Measurements from ENCODE around the gene CDSN.
"Not testable (repeated sequence)": the region's sequence is repeated elsewhere in the genome, so short reads cannot be mapped to it uniquely, and the experiment has no call there.

CDSN gene

DNA sequence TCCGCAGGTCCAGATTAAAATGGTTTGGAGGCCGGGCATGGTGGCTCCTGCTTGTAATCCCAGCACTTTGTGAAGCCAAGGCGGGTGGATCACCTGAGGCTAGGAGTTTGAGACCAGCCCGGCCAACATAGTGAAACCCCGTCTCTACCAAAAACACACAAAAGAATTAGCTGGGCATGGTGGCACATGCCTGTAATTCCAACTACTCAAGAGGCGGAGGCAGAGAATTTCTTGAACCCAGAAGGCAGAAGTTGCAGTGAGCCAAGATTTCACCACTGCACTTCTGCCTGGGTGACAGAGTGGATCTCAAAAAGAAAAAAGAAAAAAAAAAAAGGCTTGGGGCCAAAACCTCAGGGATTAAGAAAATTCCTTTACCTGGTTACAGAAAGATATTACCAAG is 38.4 kb downstream of the CDSN start:
- no peak for DNase-seq

DNA sequence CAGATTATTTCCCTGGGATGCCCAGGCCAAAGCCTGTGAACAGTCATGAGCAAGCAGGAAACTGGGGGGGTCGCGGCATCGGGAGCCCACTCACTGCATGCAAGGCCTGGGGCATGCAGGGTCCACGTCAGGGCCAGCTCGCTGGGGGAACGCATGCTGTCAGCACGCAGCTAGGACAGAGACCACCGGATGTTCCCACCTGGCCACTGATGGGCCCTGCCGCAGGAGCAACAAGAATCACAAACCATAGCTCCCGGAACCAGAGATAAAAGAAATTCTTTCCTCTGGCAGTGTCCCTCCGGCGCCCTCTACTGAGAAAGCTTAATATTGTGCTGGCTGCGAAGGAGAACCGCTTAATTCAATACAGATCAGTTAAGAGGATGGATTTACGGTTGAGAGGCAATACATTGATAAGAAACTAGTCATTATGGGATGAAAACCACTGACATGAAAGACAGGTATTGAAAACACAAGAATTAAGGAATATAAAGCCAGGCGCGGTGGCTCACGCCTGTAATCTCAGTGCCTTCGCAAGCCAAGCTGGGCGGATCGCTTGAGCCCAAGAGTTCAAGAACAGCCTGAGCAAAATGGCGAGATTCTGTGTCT is 40.5 kb downstream of the CDSN start:
- peak; percentile 79 to 80 for DNase-seq

DNA sequence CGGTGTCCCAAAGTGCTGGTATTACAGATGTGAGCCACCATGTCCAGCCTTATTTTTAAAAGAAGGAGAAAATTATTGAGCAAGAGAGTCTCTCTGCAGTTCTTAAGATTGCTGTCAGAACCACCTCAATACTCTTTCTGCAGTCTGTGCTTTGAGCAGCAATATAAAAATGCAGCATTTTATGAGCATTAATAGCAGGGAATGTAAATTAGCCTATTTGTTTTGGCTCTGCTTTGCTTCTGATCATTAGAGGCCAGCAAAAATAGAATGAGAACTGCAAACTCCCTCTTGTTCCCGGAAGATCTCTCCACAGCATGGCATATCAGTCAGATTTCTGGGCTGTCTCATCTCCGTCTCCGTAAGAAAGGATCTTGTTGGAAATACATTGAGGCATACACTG is 43.6 kb downstream of the CDSN start:
- DNase-seq: no peak

DNA sequence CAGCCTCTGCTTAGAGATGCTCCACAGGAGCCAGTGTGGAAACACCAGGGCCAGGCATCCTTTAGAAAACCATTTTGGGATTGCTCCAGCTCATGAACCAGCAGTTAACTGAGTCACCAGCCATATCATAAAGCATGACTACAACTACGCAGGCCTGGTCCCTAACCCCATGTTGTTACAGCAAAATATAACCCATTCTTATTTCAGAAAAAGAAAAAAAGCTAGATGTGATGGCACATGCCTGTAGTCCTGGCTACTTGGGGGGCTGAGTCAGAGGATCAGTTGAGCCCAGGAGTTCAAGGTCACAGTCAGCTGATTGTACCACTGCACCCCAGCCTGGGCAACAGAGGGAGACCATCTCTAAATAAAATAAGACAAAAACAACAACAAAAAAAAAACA is 44.7 kb downstream of the CDSN start:
- no peak for DNase-seq

DNA sequence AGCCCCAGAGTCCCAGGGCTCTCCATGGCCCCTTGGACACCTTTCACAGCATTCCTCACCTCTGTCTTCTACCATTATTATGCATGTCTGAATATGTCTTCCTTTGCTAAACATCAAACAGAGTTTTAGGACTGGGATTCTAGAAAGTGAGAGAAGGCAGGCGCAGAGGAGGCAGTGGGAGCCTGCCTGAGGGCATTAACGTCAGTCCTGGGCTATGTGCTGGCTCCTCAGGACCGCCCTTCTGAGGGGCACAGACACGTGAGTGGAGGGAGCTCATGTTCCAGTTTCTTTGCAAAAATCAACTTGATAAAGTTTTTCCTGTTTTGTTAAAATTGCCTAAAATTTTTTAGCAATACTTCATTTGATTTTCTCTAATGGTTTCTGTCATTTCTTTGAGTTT is 45.8 kb downstream of the CDSN start:
- DNase-seq: no peak

DNA sequence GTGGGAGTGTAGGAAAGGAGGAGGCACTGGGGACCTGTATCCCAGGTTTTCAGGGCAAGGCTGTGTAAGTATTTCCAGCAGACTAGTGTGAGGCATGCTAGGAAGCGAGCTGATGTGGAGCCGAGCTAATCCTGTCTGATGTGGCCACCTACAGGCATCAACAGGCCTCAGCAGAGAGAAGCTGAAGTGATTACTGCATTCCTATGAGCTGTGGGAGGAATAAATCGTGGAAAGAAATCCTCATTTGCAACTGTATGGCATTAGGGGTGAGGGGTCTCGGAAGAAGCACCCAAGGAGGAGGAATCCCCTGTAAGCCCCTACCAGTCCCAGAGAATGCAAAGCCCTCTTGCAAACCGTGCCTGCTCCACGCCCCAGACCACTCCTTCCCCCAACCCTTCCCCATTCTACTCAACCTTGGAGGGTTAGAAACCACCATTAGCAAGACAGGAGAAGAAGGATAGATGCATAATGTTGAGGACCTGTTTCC is 49.5 kb downstream of the CDSN start:
- no peak for DNase-seq

DNA sequence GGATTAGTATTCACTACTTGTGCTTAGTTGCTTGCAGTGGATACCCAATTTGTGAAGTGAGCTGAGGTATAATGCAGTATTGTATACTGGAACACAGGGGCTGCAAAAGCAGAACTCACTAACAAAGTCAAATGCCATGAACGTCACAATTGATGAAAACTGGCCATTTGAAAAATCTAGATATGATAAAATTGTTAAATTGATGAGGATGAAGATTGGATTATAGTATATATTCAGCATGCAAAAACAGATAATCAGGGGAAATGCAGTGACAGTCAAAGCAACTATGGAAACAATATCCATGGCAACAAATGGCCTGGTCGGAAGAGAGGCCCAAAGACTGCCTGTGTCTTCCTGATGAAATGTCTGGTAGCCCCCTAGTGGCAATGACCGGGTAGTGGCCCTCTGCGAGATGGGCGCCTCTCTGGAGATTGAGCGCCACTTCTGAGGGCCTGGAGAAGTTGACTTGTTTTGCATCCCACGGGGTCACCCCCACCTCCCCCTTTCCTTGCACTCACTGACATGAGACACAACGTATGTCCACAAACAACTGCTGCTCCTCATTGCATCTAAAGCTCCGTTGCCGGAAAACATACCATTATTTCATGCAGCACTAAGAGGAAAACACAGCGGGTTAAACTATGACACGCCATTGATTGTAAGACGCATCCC is 51.4 kb downstream of the CDSN start:
- DNase-seq: peak; percentile 81 to 84

DNA sequence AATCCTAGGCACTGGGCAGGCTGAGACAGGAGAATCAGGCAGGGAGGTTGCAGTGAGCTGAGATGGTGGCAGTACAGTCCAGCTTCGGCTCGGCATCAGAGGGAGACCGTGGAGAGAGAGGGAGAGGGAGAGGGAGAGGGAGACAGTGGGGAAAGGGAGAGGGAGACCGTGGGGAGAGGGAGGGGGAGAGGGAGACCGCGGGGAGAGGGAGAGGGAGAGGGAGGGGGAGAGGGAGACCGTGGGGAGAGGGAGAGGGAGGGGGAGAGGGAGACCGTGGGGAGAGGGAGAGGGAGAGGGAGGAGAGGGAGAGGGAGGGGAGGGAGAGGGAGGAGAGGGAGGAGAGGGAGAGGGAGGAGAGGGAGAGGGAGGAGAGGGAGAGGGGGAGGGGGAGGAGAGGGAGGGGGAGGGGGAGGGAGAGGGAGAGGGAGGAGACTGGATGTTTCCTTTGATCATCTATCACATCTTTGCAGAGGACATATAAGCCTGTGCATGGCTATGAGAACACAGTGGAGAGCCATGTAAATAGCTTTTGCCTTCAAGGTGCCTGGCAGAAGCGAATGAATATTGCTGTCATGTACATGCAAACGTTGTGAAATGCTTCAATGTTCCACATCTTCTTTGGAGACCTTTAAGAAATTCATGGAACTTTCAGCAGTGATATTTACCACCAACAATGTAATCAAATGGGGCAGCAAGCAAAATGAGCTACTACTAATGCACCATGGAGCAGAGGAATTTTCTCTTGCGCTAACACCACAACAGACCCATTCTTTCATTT is 52.2 kb downstream of the CDSN start:
- not testable (repeated sequence) for DNase-seq

DNA sequence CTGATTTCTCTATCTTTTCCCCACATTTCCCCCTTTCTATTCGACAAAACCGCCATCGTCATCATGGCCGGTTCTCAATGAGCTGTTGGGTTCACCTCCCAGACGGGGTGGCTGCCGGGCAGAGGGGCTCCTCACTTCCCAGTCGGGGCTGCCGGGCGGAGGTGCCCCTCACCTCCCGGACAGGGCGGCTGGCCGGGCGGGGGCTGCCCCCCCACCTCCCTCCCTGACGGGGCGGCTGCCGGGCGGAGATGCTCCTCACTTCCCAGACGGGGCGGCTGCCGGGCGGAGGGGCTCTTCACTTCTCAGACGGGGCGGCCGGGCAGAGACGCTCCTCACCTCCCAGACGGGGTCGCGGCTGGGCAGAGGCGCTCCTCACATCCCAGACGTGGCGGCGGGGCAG is 53.2 kb downstream of the CDSN start:
- DNase-seq: not testable (repeated sequence)

DNA sequence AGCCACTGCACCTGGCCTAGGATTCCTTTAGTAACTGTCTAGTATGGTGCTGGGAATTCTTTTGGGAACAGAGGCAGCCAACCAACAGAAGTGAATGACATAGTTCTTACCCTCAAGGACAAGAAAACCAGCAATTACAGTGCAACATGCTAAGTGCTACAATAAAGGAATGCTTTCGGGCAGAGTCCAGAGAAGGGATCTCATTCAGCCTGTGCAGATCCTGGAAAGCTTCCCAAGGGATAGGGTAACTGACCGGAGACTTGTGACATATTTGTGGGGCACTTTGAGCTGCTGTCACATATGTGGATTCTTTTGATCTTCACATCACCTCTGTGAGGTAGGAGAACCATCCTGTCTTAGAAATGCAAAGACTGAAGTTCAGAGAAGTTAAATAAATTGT is 54.7 kb downstream of the CDSN start:
- DNase-seq: no peak
